SHP77 treated with DMSO at 0.1 percent for 48 hours (cell line): Measurements from ENCODE around the gene GAS7.

Experiments used
- DNase-seq: peaks from one replicate; lab custom pipeline; 2025; lab: John Stamatoyannopoulos, UW

GAS7 gene

DNA sequence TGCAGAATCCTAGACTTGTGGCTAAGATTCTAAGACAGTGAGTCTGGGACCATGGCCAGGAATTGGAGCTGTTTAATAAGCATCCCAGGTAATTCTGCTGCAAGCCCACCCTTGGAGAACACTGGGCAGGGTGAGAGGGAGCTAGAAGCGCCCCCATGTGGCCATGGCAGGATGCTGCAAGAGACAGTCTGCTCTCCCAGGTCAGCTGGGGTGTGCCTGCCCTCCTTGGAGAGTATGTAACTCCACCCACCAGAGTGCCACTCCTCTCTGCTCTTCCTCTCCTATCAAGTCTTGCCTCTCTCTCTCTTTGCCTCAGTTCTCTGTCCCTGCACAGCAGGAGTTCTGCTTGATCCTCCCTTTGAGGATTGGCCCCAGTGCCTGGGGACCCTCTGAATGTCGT is 308.3 kb downstream of the GAS7 start:
- DNase-seq = no peak

DNA sequence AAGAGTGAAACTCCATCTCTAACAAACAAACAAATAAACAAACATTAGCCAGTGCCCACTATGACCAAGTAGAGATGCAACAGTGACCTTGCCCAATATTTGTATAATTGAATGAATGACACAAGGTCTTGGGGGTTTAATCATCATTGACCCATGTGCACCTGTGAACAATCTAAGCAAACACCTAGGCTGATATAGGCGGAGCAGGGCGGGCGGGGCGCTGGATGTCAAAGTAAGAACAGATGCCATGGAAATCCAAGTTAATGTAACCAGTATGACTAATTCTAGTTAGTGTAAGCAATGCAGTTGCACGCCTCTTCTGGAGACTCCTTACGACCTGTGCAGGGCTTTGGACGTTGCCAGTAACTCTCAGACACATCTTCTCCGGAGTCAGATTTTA is 310.9 kb downstream of the GAS7 start:
- no peak for DNase-seq

DNA sequence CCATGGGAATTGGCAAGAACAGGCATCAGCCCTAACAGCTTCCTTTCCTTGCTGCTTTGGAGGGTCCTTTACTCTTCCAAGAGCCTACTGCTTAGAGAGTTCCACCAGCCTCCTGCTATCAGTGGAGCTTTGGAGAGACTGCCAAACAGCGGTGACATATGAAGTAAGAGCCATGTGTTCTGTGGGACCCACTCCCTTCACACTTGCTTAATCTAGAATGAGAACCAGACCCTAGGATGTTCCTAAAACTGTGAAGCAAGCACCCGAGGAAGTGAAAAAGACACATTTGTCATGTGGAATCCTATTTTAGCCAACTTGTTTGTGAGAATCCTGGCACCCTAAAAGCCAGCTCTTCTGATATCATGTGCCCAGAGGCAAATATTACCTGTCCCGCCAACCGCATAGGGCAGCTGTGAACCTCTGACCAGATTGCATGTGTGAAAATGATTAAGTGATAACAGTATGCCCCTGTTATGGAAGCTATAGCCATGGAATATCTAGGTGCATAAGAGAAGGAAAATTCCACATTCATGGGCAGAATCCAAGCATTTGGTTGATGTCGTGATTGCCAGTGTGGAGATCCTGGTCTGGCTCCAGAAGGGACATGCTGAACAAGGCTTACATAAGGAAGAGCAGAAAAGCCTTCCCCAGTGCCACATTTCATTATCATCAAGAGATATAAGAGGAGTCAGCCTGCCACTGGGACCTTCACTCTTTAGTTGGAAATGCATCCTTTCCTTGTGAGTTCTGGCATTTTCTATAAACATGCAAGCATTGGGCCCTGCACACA is 312.1 kb downstream of the GAS7 start:
- DNase-seq = no peak

DNA sequence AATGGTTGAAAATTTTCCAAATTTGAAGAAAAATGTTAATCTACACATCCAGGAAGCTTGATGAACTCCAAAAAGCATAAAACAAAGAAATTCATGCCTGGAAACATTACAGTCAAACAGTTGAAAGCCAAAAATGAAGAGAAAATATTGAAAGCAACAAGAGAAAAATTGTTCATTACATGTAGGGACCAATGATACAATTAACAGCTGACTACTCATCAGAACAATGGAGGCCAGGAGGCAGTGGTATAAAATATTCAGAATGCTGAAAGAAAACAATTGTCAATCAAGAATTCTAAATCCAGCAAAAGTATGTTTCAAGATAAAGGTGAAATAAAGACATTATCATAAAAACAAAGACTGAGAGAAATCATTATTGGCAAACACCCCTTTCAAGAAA is 315.0 kb downstream of the GAS7 start:
- no peak for DNase-seq

DNA sequence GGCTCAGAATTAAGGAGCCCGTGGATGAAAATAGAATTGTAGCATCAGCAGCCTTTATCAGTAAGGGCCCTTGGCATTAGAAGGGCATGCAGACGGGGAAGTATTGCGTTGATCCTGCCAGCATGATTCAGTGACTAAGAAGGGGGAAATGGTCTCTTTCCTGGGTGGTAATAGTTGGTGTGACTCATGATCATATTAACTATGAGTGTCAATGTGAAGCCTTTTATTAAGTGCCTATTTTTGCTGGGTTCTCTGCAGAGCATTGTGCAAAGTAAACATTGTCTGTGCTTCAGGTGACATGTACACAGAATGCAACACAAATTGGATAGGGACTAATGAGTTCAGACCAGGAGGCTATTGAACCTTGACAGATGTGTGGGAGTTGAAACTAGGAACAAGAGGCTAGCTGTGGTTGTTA is 317.8 kb downstream of the GAS7 start:
- DNase-seq = no peak

DNA sequence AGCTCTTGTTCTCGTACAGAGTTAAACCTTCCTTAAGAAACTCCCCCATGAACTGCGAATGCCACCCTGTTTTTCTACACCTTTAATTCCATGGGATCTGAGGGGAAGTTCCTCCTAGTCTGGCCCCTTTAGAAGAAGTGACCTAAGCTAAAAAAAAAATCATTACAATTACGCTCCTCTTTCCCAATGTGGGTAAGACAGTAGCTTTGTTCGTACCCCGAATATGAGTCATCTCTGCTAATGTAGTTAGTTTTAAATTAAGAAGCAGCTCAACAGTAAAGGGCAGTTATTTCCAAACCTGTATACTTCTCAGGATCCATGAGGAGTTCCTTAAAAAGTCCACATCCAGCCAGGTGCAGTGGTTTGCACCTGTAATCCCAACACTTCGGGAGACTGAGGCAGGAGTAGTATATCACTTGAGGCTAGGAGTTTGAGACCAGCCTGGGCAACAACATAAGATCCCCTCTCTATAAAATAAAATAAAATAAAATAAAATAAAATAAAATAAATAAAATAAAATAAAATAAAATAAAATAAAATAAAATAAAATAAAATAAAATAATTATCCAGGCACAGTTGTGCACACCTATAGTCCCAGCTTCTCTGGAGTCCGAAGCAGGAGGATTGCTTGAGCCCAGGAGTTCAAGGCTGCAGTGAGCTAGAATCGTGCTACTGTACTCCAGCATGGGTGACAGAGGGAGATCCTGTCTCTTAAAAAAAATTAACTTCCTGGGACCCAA is 319.4 kb downstream of the GAS7 start:
- DNase-seq = no peak

DNA sequence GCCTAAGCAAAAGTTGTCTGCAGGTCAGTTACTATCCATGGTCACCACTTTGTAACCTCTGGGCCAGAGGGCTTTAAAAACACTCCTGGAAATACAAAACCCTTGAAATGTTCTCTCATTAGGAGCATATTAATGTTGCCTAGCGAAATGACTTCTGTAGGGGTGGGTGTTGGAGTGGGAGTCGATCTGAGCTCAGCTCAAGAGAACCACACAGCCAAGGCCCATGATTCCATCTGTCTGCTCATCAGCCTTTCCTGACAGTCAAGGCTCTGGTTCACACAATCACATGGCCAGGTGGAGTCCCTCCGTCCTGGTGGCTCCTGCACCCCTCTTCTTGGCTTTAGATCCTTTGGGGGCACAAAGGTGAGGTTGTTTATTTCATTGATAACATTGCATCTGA is 320.1 kb downstream of the GAS7 start:
- DNase-seq = no peak

DNA sequence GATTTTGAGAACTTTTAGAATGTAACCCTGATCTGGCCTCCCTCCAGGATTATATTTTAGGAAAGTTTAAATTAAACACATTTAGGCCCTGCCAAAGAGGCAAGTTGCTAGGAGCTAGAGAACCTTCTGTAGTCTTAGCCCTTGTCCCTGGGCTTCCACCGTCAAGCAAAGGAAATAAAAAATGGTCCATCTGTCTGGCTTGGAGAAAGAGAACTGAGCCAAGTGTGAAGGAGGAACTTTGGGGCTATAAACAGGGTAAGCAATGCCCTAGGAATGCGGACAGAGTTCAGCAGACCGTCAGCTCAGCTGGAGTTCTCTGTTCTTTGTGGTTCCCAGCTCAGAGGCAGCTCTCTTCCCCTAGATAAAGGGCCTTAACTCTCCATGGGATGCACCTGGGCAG is 323.0 kb downstream of the GAS7 start:
- no peak for DNase-seq

DNA sequence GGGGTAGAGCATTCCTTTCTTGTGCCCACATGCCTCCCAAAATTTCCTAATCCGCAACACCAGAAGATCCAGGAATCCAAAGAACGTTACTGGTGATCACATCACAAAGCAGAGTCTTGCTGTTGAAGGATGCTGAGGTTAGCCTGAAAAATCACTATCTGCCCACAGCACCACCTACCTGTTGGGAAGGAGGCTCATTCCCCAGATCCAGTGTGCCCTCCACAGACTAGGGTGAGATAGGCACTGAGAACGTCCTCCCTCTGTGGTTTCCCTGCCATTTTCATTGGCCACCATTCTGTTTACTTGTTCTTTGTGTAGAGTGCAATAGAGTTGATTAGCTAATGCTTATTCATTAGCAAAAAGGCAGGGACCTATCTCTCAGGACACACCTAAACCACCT is 323.7 kb downstream of the GAS7 start:
- DNase-seq = no peak

DNA sequence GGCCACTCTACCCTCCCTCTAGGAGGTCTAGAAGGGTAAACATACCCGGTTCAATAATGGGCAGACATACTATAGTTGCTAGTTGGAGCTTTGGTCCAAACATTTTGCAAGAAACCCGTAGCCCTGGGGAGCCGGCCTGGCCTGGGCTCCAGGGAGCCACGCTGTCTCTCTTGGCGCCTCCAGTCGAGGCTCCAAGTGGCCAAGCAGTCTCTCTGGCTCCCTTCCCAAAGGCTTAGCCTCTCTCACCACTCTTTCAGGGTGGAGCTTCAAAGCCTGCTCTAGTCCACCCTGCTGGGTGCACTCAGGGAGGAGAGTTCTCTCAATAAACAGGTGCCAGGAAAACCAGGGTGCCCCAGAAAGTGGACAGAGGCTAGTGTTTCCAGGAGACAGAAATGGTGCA is 325.6 kb downstream of the GAS7 start:
- DNase-seq = no peak

DNA sequence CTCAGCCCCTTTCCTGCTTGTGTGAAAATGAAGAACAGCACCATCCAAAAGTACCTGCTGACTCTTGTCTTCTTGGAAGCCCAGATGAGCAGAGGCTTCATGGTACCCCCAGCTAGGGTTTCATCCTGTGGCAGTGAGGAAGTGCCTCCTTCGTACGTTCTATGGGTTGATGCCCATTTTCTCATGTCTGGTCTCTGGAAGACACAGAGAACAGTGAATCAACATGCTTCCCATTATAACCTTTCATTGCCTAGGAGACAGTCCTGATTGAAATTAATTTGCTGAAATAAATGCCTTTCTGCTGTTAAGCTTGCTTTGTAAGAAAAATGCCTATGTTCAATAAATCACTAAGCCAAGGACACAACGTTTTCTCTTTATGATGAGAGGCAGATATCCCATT is 329.9 kb downstream of the GAS7 start:
- DNase-seq = no peak

DNA sequence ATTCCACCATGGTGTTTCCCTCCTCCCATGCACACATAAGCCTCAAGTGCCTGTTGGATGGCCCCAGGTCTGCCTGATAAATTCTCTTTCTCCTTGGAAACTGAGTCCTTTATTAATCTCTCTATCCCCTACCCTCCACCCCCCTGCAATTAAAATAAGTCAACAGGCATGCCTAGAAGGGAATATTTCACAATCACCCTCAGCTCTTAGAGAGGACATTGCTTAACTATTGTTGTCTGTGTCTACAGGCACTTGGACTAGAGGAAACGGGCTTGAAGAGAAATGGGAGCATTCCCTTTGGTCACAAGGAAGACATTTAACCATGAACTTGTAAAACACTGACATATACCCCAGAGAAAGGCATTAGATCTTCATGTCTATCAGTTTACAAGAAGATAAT is 332.8 kb downstream of the GAS7 start:
- no peak for DNase-seq

DNA sequence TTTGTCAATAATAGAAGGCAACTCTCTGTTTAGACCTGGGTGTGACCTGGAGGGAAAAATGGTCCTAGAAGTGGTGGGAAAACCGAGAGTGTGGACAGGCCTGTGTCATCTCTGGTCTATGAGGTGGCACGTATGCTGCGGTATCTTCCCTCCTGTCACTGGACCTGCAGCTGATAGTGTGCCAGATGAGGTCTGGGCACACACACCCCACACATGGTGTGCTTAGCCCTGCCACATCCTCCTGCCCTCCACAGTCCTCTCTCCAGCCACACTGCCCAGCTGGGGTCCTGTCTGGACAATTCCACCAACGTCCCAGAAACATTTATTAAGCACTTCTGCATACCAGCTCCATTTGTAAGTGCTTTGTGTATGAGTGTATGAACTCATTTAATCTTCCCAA is 335.5 kb downstream of the GAS7 start:
- DNase-seq = no peak

DNA sequence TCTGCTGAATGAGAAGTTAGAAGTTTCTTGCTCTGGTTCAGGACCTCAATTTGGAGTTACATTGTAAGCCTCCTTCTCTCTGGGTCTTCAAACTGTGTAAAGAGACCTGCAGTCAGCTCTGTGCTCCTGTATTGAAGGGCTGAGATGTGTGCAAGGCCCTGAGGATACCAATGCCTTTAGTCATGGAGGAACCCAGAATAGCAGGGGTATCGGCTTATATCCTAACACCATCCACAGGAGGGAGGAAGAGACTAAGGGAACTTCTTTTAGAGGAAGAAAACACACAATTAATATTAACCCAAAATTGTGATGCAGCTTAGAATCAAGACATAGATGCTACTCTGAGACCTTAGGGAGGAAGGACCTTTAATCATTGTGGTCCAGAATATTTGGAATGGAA is 336.2 kb downstream of the GAS7 start:
- no peak for DNase-seq

DNA sequence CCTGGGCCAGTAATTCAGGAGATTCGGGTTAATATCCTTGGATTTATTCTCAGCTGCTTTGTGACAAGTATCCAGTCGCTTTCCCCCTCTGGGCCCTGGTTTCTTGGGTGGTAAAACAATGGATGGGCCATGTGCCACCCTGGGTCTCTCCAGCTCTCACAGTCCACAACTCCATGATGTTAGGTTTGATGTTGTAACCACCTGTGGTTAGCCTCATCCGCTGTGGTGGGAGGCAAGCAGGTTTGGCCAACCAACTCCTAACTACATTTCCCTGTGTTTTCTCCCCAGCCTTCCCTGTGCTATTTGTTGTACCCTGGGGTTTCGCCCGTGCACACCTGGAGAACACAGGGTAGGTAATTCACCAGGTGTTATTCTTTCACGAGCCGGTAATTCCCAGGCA is 337.6 kb downstream of the GAS7 start:
- DNase-seq = no peak
